HEK293 (cell line): ENCODE results near the gene PRPH.
A peak's percentile ranks its signal among the peaks of the same experiment; 100 is the strongest.

Experiments
- GLI4 ChIP-seq: fragments of 450-650 bp; formaldehyde crosslinking; IDR thresholded peaks from 2 replicates; pipeline ENCODE4 v1.5.1; 2016; ENCODE audit warnings: missing biosample characterization, missing genetic modification characterization
- GLIS1 ChIP-seq: fragments of 450-650 bp; formaldehyde crosslinking; IDR thresholded peaks from 2 replicates; pipeline ENCODE4 v1.5.1; 2016; ENCODE audit warnings: missing biosample characterization, missing genetic modification characterization
- HOXC10 ChIP-seq: sonication (generic); formaldehyde crosslinking; IDR thresholded peaks from 2 replicates; pipeline ENCODE4 v1.8.1; 2023; ENCODE audit warnings: mild to moderate bottlenecking, missing genetic modification reagents
- KLF10 ChIP-seq: fragments of 450-650 bp; IDR thresholded peaks from 2 replicates; pipeline ENCODE4 v1.5.1; 2018; ENCODE audit warnings: missing biosample characterization, mild to moderate bottlenecking, missing genetic modification characterization
- SETDB1 ChIP-seq: IDR thresholded peaks from one replicate; pipeline ENCODE4 v1.6.1; 2017; ENCODE audit warnings: mild to moderate bottlenecking, low read length, moderate library complexity, mixed read lengths; ENCODE audit not compliant: insufficient read length
- TCF7L2 ChIP-seq: IDR thresholded peaks from 2 replicates; pipeline ENCODE4 v1.6.1; 2011; ENCODE audit warnings: low read depth, mild to moderate bottlenecking, inconsistent platforms, low read length, moderate library complexity, borderline replicate concordance
- WT1 ChIP-seq: fragments of 450-650 bp; formaldehyde crosslinking; IDR thresholded peaks from 2 replicates; pipeline ENCODE4 v1.5.1; 2016; ENCODE audit warnings: missing biosample characterization, missing genetic modification characterization
- ZBTB8A ChIP-seq: fragments of 450-650 bp; formaldehyde crosslinking; IDR thresholded peaks from 2 replicates; pipeline ENCODE4 v1.5.1; 2016; ENCODE audit warnings: missing biosample characterization, missing genetic modification characterization
- ZEB2 ChIP-seq: fragments of 450-650 bp; formaldehyde crosslinking; IDR thresholded peaks from 2 replicates; pipeline ENCODE4 v1.5.1; 2016; ENCODE audit warnings: missing biosample characterization, missing genetic modification characterization
- ZNF174 ChIP-seq: fragments of 450-650 bp; formaldehyde crosslinking; IDR thresholded peaks from 2 replicates; pipeline ENCODE4 v1.5.0; 2017; ENCODE audit warnings: missing biosample characterization, mild to moderate bottlenecking, missing genetic modification characterization
- ZNF248 ChIP-seq: fragments of 450-650 bp; formaldehyde crosslinking; IDR thresholded peaks from 2 replicates; pipeline ENCODE4 v1.5.1; 2017; ENCODE audit warnings: missing biosample characterization, missing genetic modification characterization
- ZNF292 ChIP-seq: fragments of 450-650 bp; formaldehyde crosslinking; IDR thresholded peaks from 2 replicates; pipeline ENCODE4 v1.5.1; 2016; ENCODE audit warnings: low read depth, missing biosample characterization, missing genetic modification characterization, borderline replicate concordance
- ZNF423 ChIP-seq: fragments of 450-650 bp; formaldehyde crosslinking; IDR thresholded peaks from 2 replicates; pipeline ENCODE4 v1.5.1; 2016; ENCODE audit warnings: missing biosample characterization, missing genetic modification characterization
- ZNF433 ChIP-seq: fragments of 450-650 bp; formaldehyde crosslinking; IDR thresholded peaks from 2 replicates; pipeline ENCODE4 v1.5.1; 2016; ENCODE audit warnings: missing biosample characterization, missing genetic modification characterization, low read depth
- ZNF521 ChIP-seq: fragments of 450-650 bp; formaldehyde crosslinking; IDR thresholded peaks from 2 replicates; pipeline ENCODE4 v1.5.1; 2017; ENCODE audit warnings: missing biosample characterization, mild to moderate bottlenecking, missing genetic modification characterization
- ZNF529 ChIP-seq: fragments of 450-650 bp; formaldehyde crosslinking; IDR thresholded peaks from 2 replicates; pipeline ENCODE4 v1.5.1; 2017; ENCODE audit warnings: missing genetic modification characterization, missing biosample characterization; ENCODE audit not compliant: insufficient replicate concordance
- ZNF610 ChIP-seq: fragments of 450-650 bp; formaldehyde crosslinking; IDR thresholded peaks from 2 replicates; pipeline ENCODE4 v1.5.1; 2016; ENCODE audit warnings: missing biosample characterization, missing genetic modification characterization, borderline replicate concordance
- ZNF623 ChIP-seq: fragments of 450-650 bp; formaldehyde crosslinking; IDR thresholded peaks from 2 replicates; pipeline ENCODE4 v1.5.1; 2016; ENCODE audit warnings: missing biosample characterization, missing genetic modification characterization
- ZNF660 ChIP-seq: fragments of 450-650 bp; IDR thresholded peaks from 2 replicates; pipeline ENCODE4 v1.5.1; 2018; ENCODE audit warnings: missing biosample characterization, mild to moderate bottlenecking, missing genetic modification characterization
- ZNF837 ChIP-seq: fragments of 450-650 bp; formaldehyde crosslinking; IDR thresholded peaks from 2 replicates; pipeline ENCODE4 v1.5.1; 2016; ENCODE audit warnings: missing biosample characterization, missing genetic modification characterization
- ZNF843 ChIP-seq: fragments of 450-650 bp; formaldehyde crosslinking; IDR thresholded peaks from 2 replicates; pipeline ENCODE4 v1.5.1; 2016; ENCODE audit warnings: missing biosample characterization, missing genetic modification characterization
- ZSCAN23 ChIP-seq: fragments of 450-650 bp; formaldehyde crosslinking; IDR thresholded peaks from 2 replicates; pipeline ENCODE4 v1.5.1; 2016; ENCODE audit warnings: missing biosample characterization, missing genetic modification characterization
- TF ChIP-seq, protein P1 (sequence below): fragments of 450-650 bp; formaldehyde crosslinking; IDR thresholded peaks from 2 replicates; pipeline ENCODE4 v1.5.1; 2016; ENCODE audit warnings: missing biosample characterization, missing genetic modification characterization
- TF ChIP-seq, protein P2 (sequence below): fragments of 450-650 bp; formaldehyde crosslinking; IDR thresholded peaks from 2 replicates; pipeline ENCODE4 v1.5.1; 2016; ENCODE audit warnings: missing biosample characterization, missing genetic modification characterization
- TF ChIP-seq, protein P3 (sequence below): fragments of 450-650 bp; formaldehyde crosslinking; IDR thresholded peaks from 2 replicates; pipeline ENCODE4 v1.5.1; 2017; ENCODE audit warnings: missing biosample characterization, missing genetic modification characterization
- TF ChIP-seq, protein P4 (sequence below): fragments of 450-650 bp; formaldehyde crosslinking; IDR thresholded peaks from 2 replicates; pipeline ENCODE4 v1.5.1; 2017; ENCODE audit warnings: missing biosample characterization, missing genetic modification characterization
- TF ChIP-seq, protein P5 (sequence below): fragments of 450-650 bp; formaldehyde crosslinking; IDR thresholded peaks from 2 replicates; pipeline ENCODE4 v1.5.1; 2016; ENCODE audit warnings: missing biosample characterization, missing genetic modification characterization
- TF ChIP-seq, protein P6 (sequence below): fragments of 450-650 bp; formaldehyde crosslinking; optimal IDR thresholded peaks from 2 replicates; pipeline ENCODE3; 2016; ENCODE audit warnings: missing biosample characterization, mild to moderate bottlenecking, missing genetic modification characterization
- TF ChIP-seq, protein P7 (sequence below): fragments of 450-650 bp; formaldehyde crosslinking; IDR thresholded peaks from 2 replicates; pipeline ENCODE4 v1.5.1; 2016; ENCODE audit warnings: missing biosample characterization, missing genetic modification characterization

PRPH gene

DNA sequence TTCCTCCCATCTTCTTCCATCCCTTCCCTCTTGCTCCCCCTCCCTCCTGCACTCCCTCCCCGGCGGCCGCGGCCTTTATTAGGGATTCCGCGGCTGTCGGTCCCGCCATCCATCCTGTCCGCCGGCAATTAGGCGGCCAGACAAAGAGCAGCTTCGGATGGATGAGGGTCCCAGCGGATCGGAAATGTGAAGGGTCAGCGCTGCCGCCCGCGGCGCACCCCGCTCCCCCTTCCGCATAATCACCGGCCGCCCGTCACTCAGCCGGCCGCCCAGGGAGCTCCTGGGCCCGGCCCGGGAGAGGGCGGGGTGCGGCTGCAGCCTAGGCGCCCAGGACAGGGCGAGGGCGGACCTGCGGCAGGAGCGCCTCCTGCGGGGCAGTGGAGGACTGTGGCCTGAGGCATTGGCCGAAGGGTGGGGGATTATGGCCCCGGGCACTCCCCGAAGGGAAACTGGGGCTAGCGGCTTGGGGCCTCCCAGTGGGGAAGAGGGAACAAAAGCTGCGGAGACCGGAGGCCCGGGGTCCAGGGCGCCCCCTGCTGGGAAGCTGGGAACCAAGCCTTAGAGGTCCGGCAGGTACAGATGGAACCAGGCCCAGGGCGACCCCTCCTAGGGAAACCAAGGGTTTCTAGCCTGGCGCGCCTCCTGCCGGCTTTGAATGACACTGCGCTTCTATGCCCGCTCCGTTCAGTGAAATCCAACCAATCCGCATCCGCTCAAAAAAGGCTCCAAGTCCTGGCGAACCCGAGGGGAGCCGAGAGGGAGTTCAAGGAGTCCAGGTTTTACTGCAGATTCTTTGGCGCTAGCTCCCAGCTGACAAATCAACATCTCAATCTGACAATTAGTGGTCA, 47.3 kb downstream of the PRPH start (continued):
- TF ChIP-seq HOXC10 (CRISPR knock-in tag) = no peak
- TF ChIP-seq, protein P1, sequence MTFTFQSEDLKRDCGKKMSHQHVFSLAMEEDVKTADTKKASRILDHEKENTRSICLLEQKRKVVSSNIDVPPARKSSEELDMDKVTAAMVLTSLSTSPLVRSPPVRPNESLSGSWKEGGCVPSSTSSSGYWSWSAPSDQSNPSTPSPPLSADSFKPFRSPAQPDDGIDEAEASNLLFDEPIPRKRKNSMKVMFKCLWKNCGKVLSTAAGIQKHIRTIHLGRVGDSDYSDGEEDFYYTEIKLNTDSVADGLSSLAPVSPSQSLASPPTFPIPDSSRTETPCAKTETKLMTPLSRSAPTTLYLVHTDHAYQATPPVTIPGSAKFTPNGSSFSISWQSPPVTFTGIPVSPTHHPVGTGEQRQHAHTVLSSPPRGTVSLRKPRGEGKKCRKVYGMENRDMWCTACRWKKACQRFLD = no peak
- TF ChIP-seq, protein P2, sequence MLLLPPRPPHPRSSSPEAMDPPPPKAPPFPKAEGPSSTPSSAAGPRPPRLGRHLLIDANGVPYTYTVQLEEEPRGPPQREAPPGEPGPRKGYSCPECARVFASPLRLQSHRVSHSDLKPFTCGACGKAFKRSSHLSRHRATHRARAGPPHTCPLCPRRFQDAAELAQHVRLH (tag by site-specific recombination) = no peak; the same call in 1 of the 2 replicates
- TF ChIP-seq, protein P3, sequence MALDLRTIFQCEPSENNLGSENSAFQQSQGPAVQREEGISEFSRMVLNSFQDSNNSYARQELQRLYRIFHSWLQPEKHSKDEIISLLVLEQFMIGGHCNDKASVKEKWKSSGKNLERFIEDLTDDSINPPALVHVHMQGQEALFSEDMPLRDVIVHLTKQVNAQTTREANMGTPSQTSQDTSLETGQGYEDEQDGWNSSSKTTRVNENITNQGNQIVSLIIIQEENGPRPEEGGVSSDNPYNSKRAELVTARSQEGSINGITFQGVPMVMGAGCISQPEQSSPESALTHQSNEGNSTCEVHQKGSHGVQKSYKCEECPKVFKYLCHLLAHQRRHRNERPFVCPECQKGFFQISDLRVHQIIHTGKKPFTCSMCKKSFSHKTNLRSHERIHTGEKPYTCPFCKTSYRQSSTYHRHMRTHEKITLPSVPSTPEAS = no peak
- no peak for TF ChIP-seq GLIS1 (tag by site-specific recombination)
- TF ChIP-seq ZNF529 (tag by site-specific recombination) = no peak
- no peak for TF ChIP-seq KLF10
- TF ChIP-seq, protein P4, sequence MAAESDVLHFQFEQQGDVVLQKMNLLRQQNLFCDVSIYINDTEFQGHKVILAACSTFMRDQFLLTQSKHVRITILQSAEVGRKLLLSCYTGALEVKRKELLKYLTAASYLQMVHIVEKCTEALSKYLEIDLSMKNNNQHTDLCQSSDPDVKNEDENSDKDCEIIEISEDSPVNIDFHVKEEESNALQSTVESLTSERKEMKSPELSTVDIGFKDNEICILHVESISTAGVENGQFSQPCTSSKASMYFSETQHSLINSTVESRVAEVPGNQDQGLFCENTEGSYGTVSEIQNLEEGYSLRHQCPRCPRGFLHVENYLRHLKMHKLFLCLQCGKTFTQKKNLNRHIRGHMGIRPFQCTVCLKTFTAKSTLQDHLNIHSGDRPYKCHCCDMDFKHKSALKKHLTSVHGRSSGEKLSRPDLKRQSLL (tag by site-specific recombination) = no peak
- TF ChIP-seq ZEB2 (tag by site-specific recombination) = peak; percentile 78
- TF ChIP-seq ZNF623 (tag by site-specific recombination) = no peak
- no peak for TF ChIP-seq WT1 (tag by site-specific recombination)
- no peak for TF ChIP-seq ZNF843 (tag by site-specific recombination)
- TF ChIP-seq ZBTB8A (tag by site-specific recombination) = peak; percentile 83
- TF ChIP-seq ZNF610 = no peak; the same call in 1 of the 2 replicates
- no peak for TF ChIP-seq ZNF837 (tag by site-specific recombination)
- peak; percentile 73 for TF ChIP-seq ZNF660 (tag by site-specific recombination)
- TF ChIP-seq ZNF423 (tag by site-specific recombination) = no peak
- TF ChIP-seq TCF7L2 = no peak
- TF ChIP-seq ZSCAN23 = no peak
- no peak for TF ChIP-seq ZNF521 (tag by site-specific recombination)
- peak; percentile 58 for TF ChIP-seq SETDB1
- TF ChIP-seq, protein P5, sequence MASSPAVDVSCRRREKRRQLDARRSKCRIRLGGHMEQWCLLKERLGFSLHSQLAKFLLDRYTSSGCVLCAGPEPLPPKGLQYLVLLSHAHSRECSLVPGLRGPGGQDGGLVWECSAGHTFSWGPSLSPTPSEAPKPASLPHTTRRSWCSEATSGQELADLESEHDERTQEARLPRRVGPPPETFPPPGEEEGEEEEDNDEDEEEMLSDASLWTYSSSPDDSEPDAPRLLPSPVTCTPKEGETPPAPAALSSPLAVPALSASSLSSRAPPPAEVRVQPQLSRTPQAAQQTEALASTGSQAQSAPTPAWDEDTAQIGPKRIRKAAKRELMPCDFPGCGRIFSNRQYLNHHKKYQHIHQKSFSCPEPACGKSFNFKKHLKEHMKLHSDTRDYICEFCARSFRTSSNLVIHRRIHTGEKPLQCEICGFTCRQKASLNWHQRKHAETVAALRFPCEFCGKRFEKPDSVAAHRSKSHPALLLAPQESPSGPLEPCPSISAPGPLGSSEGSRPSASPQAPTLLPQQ (tag by site-specific recombination) = no peak; the same call in none of the 2 replicates
- TF ChIP-seq GLI4 (tag by site-specific recombination) = no peak
- no peak for TF ChIP-seq ZNF248 (tag by site-specific recombination)
- TF ChIP-seq, protein P6, sequence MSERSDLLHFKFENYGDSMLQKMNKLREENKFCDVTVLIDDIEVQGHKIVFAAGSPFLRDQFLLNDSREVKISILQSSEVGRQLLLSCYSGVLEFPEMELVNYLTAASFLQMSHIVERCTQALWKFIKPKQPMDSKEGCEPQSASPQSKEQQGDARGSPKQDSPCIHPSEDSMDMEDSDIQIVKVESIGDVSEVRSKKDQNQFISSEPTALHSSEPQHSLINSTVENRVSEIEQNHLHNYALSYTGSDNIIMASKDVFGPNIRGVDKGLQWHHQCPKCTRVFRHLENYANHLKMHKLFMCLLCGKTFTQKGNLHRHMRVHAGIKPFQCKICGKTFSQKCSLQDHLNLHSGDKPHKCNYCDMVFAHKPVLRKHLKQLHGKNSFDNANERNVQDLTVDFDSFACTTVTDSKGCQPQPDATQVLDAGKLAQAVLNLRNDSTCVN (tag by site-specific recombination) = no peak
- TF ChIP-seq ZNF433 = no peak
- TF ChIP-seq ZNF174 (tag by site-specific recombination) = no peak
- TF ChIP-seq, protein P7, sequence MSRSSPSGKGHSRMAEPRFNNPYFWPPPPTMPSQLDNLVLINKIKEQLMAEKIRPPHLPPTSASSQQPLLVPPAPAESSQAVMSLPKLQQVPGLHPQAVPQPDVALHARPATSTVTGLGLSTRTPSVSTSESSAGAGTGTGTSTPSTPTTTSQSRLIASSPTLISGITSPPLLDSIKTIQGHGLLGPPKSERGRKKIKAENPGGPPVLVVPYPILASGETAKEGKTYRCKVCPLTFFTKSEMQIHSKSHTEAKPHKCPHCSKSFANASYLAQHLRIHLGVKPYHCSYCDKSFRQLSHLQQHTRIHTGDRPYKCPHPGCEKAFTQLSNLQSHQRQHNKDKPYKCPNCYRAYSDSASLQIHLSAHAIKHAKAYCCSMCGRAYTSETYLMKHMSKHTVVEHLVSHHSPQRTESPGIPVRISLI (tag by site-specific recombination) = no peak
- no peak for TF ChIP-seq ZNF292 (tag by site-specific recombination)
